ENCODE results near the gene CNTNAP2.
"Not testable (repeated sequence)": the region's sequence is repeated elsewhere in the genome, so short reads cannot be mapped to it uniquely, and the experiment has no call there.

CNTNAP2 gene

DNA sequence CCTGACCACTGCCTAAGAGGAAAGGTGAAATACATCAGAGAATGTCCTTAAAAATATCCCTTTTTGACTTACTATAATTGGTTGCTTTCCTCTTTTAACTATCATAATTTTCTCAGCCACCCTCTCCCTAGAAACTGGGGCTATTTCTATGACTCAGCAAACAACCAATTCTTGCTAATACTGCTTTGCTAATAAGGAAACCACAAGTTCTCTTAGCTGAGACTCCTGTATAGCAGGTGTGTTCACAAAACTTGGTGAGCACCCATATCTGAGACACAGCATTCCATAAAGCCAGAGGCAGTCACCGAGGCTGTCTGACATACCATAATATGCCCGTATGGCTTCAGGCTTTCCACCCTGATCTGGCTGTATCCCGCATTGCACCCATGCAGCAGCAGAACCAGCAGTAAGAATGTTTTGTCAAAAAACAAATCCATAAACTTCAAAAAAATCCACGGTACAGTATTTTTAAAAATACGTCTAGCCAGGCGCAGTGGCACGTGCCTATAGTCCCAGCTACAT, 2282.3 kb downstream of the CNTNAP2 start:
- DNase-seq (ENCODE audit: low spot score), result no peak

DNA sequence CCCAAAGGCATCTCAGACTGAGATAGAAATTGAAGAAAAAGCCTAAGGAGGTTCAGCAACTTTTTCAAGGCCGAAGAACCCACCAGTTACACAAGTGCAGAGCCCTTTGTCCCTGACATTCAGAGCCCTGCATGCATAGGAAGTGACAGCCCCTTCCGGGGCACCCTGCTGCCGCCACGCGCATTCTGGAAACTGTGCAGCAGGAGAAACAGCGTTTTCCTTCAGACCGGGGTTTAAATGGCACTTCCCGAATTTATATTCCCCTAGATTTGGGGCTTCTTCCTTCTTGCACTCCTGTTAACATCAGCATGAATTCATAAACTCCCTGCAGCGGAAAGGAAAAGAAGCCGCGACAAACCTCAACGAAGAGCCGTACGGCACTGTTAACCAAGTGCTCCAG, 2283.5 kb downstream of the CNTNAP2 start:
- DNase-seq (ENCODE audit: low spot score), result no peak

DNA sequence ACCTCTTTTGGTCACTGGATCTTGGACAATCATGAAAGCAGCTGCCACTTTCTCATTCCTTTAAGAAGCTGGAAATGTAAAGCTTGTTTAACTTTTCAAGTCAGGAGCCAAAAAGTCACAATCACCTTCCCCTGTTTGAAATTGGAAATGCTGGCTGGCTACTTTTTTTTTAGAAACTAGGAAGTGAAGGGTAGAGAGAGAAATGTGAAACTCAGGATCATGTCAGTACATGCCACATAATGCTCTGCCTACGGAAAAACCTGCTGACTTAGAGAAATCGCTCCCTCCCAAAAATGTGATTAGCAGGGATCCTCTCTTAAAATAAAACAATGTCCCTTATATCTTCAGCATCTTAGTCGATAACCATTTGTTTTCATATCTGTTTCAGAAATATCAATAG, 2285.6 kb downstream of the CNTNAP2 start:
- no peak for DNase-seq (ENCODE audit: low spot score)

DNA sequence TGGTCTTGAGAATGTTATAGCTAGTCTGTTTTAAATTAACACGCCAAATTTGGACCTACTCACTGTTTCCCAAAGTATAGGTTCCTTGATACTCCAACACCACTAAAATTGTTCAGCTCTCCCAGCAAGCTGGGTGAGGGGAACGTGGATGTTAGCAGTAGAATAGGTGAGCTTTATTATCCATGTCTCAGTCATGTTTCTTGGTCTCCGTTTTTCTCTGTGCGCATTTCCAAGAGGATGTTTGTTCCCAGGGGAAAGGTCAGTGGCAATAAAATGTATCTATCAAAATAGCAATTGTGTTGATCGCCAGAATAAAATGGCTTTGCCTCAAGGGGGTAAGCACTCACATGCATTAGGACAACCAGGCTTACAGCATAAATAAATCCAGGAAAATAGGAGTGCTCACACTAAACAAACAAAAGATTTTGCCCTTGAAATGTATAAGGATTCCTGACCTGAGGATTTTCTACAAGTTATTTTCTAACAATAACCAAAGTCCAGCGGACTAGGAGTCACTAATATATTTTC, 2286.9 kb downstream of the CNTNAP2 start:
- no peak for DNase-seq (ENCODE audit: low spot score)

DNA sequence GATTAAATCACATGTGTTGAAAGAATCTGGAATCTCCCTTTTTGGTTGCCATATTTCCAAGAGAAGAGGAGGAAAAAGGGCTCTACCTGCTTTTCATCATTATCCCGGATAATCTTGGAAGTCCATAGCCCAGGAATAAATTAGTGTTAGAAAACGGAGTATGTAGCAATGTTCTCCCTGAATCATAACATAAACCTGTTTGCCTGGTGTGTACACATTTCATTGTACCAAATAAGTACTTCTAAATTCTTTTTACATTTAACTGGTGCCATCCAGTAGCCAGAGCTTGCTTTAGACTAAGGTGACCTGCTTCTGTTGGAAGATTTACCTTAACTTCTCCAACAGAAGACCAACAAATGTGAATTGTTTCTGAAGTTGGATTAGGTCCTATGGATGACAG, 2291.7 kb downstream of the CNTNAP2 start:
- no peak for DNase-seq (ENCODE audit: low spot score)

DNA sequence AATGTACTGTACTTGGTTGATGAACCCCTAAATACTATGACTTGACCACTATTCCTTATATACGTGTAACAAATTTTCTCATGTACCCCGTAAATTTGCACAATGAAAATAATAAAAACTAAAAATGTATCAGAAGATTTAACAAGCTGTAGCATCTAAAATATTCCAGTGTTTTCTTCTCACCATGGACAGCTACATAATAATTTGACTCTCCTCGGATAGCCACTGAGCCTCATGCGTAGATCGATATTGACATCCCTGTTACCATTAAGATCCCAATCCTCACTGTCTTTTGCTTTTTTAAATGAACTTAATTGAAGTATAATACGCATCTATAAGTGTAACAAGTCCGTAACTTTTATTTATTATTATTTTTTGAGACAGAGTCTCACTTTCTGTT, 2294.3 kb downstream of the CNTNAP2 start:
- DNase-seq (ENCODE audit: low spot score), result no peak

DNA sequence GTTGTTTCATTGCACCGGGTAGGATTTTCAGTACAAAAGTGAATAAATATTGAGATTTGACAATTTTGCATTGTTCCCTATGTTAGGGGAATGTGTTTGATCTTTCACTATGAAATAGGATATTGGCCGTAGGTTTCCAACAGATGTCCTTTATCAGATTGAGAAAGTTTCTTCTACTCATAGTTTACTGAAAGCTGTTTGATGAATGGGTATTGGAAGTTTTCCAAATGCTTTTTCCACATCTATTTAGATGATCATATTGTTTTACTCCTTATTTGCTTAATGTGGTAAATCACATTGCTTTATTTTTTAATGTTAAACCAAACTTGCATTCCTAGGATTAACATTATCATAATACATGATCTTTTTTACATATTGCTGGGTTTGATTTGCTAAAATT, 2296.1 kb downstream of the CNTNAP2 start:
- no peak for DNase-seq (ENCODE audit: low spot score)

DNA sequence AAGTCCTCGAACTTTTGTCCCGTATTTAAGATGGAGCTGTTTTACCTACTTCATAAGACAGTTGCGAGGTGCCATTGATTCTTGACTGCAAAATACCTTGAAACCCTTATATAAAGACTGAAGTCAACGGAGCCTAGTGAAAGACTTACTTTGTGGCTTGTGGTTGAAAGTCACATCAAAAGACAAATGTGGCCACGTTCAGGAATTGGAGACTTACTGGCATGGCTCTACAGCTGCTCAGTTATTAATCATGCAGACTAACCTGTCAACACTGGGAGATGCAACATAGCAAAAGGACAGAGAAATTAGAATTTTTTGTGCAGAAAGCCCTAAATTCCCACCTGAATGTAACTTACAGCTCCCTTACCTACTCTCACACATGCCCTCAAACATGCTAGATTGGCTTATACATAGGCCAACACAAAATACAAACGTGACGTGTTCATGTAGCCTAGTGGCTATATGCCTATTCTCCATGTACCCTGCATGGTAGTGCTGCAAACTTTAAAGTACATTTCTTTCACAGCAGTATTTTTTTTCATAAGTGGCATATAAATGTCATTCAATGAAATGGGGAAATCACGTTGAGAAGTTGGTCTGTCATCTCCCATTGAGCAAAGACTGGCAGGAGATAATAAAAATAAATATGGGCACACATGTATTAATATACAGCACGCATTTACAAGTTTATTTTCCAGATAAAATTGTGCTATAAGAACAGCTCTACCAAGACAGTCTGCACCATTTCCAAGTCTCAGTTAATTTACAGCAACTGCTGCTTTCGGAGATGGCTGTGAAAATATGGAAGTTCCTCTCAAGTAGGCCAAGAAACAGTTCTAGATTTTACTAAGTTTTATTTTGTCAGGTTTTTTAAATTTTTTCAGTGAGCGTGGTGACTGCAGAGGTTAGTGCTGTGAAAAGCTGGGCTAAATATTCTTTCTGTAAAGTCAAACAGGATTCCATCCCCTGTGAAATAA, 2303.5 kb downstream of the CNTNAP2 start:
- DNase-seq (ENCODE audit: low spot score), result no peak

DNA sequence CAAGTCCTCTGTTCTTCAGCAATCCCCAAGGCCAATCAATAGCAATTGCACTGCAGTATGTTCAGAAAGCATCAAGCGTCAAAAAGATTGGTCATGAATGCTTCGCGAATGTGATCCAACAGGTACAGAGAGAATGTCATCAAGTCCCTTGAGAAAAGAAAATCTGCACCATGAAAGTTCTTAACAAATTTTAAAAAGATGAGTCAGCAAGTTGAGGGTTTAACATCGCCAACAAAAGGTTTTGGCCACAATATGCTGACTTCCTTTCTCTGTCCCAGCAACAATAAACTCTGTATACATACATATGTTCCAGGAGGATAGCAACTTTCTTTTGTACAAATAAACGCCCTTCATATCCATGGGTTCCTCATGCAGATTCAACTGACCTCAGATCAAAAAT, 2305.4 kb downstream of the CNTNAP2 start:
- no peak for DNase-seq (ENCODE audit: low spot score)

DNA sequence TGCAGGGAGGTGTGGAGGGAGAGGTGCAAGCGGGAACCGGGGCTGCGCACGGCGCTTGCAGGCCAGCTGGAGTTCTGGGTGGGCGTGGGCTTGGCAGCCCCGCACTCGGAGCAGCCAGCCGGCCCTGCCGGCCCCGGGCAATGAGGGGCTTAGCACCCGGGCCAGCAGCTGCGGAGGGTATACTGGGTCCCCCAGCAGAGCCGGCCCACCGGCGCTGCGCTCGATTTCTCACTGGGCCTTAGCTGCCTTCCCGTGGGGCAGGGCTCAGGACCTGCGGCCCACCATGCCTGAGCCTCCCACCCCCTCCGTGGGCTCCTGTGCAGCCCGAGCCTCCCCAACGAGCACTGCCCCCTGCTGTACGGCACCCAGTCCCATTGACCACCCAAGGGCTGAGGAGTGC, 2309.8 kb downstream of the CNTNAP2 start:
- not testable (repeated sequence) for DNase-seq (ENCODE audit: low spot score)

DNA sequence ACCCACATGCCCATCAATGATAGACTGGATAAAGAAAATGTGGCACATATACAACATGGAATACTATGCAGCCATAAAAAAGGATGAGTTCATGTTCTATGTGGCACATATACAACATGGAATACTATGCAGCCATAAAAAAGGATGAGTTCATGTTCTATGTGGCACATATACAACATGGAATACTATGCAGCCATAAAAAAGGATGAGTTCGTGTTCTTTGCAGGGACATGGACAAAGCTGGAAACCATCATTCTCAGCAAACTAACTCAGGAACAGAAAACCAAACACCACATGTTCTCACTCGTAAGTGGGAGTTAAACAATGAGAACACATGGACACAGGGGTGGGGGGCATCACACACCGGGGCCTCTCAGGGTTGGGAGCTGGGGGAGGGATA, 2314.1 kb downstream of the CNTNAP2 start:
- DNase-seq (ENCODE audit: low spot score), result not testable (repeated sequence)

DNA sequence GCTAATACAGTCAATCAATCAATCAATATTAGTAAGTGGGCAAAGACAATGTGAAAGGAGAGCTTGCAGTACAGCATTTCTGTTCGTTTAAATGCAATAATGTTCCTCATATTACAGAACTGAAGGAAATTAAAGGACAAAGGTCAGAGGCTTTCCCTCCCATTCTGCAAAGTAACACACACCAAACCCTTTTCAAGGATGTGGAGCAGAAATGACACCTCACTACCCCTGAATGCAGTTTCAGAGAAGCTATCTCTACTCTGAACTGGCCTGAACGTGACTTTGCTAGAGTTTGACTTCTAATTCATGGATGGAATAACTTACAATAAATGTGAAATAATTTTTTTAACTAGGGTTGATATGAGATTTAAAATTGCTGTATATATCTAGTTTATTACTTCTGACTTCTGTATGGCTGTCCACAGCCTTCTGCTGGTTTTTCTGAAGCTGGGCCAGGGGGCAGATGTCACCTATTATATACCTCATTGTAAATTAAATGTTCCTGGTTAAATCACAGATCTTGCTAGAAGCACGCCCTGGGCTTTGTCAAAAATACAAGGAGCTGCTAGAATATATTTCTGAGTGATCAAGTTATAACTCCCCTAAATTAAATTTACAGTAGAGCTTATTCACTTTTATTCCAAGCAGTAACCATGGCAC, 2317.1 kb downstream of the CNTNAP2 start:
- no peak for DNase-seq (ENCODE audit: low spot score)

DNA sequence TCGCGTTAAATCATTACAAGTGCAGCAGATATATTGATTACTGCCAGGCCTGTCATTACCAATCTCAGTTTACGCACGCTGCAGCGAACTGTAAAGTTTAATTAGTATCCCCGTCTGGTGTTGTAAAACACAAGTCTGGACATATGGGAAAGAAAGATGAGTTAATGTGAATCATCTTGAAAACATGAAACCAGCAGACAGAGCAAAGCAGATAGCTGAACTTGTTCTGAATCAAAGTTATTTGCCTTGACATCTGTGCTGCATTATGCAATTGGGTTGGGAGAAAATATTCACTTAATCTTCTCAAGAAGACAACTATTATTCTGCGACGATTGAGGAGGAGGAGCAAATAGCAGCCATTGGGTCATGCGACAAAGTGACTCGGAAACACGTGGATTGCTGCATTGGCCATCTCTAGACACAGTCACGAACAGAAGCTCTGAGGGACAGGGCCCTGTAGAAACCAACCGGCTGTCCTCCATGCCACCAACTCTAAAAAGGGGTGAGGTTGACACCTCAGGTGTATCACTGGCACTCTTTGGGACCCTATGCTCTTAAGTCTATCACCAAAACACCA, 2317.7 kb downstream of the CNTNAP2 start:
- DNase-seq (ENCODE audit: low spot score), result no peak

DNA sequence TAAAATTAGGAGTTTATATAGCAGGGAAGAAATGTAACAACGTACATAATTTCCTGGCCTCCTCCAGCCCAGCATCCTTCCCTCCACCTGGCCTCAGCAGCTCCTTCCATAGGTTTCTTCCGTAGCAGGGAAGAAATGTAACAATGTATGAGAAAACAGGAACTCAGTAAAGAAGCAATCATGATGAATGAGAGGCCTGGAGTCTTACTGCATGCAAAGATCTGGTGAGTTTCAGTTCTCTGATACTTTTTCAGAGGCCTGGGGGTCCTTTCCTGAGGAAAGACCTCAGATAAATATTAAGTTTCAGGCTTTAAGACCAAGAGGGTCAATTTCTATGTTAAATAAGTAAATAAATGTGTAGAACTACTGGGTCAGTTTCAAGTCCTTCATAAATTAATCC, 2318.3 kb downstream of the CNTNAP2 start:
- DNase-seq (ENCODE audit: low spot score), result no peak

DNA sequence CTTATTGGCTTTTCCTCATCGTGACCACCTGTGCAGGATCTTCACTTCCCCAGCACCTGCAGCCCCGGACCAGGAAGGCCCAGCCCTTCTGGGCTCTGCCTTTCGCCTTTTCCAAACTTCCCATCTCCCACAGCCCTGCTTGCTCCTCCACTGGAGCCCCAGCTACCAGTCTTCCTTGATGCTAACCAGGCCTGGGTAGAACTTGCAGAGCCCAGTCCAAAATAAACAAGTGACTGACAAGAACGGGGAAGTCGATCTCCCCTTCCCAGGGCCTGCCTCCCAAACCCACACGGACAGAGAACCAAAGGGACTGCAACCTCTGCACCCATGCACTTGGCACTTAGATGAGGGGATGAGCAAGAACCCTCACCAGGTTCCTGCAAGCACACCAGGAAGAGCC, 2319.1 kb downstream of the CNTNAP2 start:
- no peak for DNase-seq (ENCODE audit: low spot score)

DNA sequence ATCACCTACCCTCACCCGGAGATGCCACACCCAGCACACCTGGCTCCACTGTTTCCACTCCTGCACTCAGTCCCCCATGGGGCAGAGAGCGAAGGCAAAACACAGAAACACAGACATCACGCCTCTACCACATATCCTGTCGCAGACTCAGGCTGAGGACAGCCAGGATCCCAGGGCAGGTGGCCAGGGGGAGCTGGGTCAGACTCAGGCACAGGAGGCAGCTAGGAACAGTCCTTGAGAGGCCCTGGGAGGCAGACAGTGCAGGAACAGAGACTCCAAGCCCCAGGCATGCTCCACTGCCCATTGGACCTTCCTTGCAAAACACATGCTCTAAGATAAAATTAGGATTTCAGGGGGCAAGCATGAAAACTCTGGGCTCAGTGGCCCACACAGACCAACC, 2319.5 kb downstream of the CNTNAP2 start:
- DNase-seq (ENCODE audit: low spot score), result no peak

DNA sequence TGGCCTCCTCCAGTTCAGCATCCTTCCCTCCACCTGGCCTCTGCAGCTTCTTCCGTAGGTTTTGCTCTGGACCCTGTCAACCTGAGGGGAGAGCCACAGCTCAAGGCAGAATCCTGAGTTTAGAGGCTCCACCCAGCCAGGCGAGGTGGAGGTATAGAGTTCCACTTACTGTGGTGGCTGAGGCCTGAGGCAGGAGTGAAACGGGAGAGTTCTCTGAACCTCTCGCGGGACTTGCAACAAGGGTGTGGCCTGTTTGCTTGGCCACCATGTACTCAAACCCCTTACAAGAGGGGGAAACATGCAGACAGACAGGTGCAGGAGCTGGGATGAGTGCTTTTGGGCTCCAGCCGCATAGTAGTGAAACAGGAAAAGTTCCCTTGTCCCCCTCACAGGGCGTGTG, 2320.0 kb downstream of the CNTNAP2 start:
- no peak for DNase-seq (ENCODE audit: low spot score)

DNA sequence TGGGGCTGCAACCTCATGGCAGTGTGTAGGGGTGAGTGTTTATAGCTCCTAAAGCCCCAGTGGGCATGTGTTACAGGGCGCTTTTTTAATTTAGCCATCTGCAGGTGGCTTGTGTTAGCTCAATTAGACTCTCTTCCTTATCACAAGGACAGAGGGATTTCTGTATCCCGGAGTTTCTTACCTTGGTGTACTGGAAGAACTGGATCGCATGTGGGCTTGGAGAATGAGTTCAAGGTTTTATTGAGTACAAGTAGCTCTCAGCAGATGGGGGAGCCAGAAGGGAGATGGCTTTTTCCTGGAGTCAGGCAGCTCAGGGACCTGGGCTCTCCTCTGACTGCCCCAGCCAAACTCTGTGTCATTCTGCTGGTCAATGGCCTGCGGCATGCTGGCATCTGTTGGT, 2320.4 kb downstream of the CNTNAP2 start:
- no peak for DNase-seq (ENCODE audit: low spot score)

DNA sequence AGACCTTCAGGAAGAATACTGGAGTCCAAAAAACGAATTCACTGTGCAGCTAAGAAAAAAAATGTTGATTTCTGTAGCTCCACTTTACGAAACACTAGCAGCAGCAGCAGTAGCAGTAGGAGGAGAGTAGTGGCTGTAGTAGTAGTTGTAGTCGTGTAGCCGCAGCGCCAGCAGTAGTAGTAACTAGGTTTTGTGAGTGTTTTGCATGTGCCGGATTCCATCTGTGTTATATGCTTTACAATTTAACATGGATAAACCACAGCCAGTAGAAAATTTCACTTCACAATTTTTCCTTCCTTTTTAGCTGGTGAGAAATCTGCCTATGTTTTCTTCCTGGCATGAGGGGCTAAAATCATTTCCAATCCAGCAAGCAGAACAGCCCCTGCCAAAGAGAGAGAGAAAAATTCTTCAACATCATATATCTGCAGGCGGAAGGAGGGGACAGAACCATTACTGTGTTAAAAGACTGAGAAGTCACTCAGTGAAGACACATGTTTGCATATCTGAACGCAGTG, 2325.6 kb downstream of the CNTNAP2 start:
- DNase-seq (ENCODE audit: low spot score), result no peak

DNA sequence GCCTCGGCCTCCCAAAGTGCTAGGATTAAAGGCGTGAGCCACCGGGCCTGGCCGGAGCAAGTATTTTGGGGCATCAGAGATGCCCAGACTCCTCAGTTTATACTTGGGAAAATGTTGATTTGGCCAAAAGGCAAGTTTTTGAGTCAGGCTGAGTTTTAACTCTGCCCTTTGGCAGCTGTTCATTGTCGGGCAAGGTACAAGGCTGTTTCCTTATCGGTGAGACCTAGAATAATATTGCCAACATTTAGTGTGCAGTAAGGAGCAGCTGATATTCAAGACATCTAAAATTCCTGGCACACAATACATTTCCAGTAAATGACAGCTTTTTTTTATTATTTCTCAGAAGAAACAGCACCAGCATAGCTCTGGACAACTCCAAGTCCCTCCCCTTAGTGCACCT, 2326.3 kb downstream of the CNTNAP2 start:
- DNase-seq (ENCODE audit: low spot score), result no peak

DNA sequence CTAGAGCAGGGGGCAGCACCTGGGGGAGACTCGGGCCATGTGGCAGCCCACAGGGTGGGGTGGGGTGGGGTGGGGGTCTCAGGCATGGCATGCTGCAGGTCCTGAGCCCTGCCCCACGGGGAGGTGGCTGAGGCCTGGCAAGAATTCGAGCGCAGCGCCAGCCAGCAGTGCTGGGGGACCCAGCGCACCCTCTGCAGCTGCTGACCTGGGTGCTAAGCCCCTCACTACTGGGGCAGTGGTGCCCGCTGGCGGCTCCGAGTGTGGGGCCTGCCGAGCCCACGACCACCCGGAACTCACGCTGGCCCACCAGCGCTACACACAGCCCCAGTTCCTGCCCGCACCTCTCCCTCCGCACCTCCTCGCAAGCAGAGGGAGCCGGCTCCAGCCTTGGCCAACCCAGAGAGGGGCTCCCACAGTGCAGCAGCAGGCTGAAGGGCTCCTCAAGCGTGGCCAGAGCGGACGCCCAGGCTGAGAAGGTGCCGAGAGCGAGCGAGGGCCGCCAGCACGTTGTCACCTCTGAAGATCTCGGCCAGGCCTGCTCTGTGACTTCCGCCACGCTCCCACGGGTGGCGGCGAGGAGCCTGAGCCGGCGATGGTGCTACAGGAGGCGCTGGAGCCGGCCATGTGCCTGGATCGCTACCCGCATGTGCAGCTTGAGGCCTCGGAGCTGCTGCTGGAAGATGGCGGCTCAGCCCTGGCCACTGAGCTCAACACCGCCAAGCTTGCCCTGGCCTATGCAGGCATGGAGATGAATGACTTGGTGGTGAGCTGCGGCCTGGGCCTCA, 2328.9 kb downstream of the CNTNAP2 start:
- DNase-seq (ENCODE audit: low spot score), result no peak

All from AG08395 (cell line).